Omental fat pad (tissue), 4 donors: ENCODE data around the gene DOCK9. TPM values are rescaled to one million over a fixed set of nuclear protein-coding genes. Genes with fewer than 3 reads are reported as not detected.

Experiments
- ATAC-seq: fragments of 150-250 bp; one replicate; pipeline ENCODE4 v1.9.1; 2016; ENCODE audit warnings: mild to moderate bottlenecking, moderate library complexity; ENCODE audit not compliant: low FRiP score
- DNase-seq: peaks from one replicate; pipeline ENCODE4 v3.0.0-alpha.2; 2019; ENCODE audit warnings: low spot score
- total RNA-seq, 4 donors: library from RNA; depleted of rRNA; stranded (reverse); fragments of >200 nt; gene quantifications; one replicate each; pipeline ENCODE4 v1.1.0, GENCODE V29; 2016
- TF ChIP-seq, protein P1 (sequence below), 3 donors: fragments of 450-650 bp; IDR thresholded peaks; one replicate each; pipeline ENCODE4 v1.5.1; 2016 to 2017; ENCODE audit warnings: antibody characterized with exemption in 3 of 3, mild to moderate bottlenecking in 3 of 3, moderate library complexity in 2 of 3

The DOCK9 gene
- total RNA-seq, 4 donors from 2014 or later = 94.4 to 364 (median 145) TPM

DNA sequence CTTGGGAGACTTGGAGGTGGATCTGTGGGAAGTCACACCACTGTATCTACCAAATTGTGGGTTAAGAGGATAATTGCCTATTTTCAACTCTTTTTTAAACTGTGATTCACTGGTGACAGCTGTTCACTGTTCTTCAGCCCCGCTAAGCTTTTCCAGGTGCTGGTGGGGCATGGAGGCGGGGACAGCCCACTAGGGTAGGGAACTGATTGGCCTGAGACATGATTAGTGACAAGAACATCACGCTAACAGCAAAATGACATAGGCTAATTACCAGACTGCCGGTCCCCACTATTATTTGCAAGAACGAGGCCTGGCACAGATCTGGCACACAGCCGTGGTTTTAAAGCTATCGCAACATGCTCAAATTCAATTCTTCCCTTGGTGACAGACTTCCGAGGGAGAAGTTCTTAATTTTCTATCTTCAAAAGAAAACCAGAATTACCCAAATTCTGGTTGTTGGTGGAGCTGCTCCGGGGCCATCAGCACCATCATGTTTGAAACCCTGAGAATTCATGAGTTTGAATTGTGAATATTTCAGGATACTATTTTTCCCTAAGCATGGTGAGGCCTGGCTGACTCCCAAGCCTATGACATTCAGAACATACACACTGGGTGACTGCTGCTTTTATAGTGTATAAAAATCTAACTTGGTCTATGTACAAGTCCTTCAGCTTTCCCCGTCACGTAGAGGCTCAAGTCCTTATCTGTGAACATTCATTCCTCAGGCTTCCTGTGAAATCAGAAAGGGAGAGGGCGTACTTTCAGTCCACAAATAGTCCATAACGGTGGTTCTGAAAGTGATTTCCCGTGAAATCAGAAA, 17.9 kb downstream of the DOCK9 start:
- ATAC-seq (no peak), DNase-seq (no peak)
- TF ChIP-seq, protein P1, sequence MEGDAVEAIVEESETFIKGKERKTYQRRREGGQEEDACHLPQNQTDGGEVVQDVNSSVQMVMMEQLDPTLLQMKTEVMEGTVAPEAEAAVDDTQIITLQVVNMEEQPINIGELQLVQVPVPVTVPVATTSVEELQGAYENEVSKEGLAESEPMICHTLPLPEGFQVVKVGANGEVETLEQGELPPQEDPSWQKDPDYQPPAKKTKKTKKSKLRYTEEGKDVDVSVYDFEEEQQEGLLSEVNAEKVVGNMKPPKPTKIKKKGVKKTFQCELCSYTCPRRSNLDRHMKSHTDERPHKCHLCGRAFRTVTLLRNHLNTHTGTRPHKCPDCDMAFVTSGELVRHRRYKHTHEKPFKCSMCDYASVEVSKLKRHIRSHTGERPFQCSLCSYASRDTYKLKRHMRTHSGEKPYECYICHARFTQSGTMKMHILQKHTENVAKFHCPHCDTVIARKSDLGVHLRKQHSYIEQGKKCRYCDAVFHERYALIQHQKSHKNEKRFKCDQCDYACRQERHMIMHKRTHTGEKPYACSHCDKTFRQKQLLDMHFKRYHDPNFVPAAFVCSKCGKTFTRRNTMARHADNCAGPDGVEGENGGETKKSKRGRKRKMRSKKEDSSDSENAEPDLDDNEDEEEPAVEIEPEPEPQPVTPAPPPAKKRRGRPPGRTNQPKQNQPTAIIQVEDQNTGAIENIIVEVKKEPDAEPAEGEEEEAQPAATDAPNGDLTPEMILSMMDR (IDR thresholded peaks at IDR 0.05) = no peak

DNA sequence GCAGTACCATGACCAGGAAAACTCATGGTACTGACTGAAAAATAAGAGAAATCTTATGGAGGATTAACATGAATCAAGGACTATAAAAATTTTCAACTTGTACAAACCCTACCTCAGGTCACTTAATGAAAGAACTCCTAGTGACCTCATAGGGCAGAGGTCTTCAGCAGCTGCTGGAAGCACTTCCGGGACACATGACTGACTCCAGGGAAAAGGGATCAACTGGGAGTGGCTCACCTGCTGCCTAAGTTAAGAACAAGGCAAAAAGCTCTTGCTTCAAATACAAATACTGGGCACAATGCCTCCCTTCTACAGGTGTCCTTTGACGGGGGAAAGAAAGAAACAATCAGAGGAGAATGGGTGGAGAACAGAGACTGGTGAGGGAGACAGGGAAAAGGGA, 18.6 kb downstream of the DOCK9 start:
- TF ChIP-seq, protein P1 (IDR thresholded peaks at IDR 0.05) = no peak
- ATAC-seq = no peak
- no peak for DNase-seq

DNA sequence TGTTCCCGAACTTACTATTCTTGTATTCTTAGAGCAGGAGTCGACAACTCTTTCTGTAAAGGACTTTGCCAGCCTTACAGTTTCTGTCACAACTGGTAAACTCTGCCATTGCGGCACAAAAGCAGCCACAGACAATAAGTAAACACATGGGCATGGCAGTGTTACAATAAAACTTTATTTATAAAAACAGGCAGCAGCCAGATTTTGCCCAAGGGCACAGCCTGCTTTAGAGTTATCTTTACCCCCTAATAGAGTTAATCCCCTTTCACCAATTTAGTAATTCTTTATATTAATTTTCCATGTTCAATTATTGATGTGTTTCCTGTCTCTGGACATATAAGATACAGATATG, 19.4 kb downstream of the DOCK9 start:
- DNase-seq (no peak), ATAC-seq (no peak)
- TF ChIP-seq, protein P1 (IDR thresholded peaks at IDR 0.05) = no peak

DNA sequence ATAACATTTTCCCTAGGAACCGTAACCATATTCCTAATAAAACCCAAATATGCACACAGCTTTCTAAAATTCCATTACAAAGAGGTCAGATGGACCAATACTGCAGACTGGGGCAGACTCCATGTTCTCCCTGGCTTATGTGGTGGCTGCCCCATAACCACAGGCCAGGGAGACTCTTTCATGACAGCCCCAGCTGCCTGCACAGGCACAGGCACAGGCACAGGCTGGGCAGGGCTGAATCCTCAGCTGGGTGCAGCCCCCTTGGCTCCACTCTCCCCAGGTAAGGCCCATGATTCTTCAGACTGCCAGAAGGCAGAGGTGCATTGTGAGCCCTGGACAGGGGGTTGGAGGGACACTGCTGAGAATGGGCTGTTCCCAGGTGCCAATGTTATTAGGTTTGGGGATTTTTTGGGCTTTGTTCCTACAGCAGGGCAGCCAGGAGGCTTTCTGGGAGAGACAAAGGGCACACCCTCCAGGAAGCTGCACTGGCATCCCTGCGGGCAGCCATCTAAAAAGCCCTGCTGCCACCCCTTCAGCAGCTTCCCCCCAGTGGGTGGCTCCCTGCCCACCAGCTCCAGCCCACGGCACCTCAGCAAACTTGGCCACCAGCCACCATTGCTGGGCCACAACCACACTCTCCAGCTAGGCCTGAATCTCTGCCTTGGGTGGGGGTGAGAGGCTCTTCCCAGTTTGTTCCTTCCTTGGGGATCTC, 20.0 kb downstream of the DOCK9 start:
- no peak for ATAC-seq
- TF ChIP-seq, protein P1 (IDR thresholded peaks at IDR 0.05) = no peak
- no peak for DNase-seq

DNA sequence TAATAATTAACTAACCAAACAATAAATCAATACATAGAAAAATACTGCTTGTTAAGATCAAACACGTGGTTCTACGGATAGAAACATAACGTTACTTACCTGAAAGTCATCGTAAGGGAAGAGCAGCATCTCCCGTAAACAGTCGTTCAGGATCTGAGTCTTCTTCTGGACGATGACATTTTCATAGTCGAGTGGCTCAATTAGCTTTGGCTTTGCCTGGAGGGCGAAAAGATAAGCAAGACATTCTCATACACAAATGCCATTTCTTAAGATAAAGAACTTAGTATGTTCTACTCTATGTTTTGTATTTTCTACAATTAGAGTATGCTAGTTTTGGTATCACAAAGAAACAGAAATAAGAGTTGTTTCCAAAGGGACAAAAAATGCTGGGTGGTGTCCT, 22.5 kb downstream of the DOCK9 start:
- ATAC-seq (no peak), DNase-seq (no peak)
- TF ChIP-seq, protein P1 (IDR thresholded peaks at IDR 0.05) = no peak

DNA sequence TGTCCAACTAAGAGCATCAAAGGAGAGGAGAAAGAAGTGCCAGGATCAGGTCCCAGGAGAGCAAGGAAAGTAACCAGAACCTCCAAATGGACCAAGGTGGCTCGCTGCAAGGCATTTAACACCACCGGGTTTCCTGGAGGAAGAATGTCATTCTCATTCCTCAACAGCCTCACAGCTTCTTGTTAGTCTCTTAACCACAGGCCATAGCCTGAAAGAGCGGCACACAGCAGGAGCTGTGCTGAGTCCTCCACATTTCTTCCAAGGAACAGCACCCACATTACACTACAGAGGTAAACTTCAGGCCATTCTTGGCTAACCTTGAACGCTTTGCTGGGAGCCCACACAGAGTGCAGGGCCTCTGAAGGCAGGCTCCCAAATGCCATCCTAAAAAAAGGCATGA, 23.6 kb downstream of the DOCK9 start:
- DNase-seq (no peak), ATAC-seq (no peak)
- TF ChIP-seq, protein P1 (IDR thresholded peaks at IDR 0.05) = no peak

DNA sequence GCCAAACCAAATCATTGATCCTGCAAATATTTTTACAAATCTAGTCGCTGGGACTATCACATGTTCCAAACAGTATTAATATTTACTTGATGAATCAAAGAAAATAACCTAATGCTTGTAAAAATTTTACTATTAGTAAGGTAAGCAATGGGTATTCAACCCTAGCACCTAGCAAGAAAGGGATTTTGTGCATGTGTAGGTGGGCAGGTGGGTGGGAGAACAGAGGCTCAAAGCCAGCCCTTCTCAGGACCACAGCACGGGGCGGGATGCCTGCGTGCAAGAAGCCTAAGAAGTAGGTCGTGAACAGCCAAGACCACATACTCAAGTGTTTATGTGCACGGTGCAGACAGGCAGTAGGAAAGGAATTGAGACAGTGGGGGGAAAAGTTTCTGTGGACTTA, 26.6 kb downstream of the DOCK9 start:
- no peak for DNase-seq
- TF ChIP-seq, protein P1 (IDR thresholded peaks at IDR 0.05) = no peak

More for the DNA sequence above, 26.6 kb downstream of the DOCK9 start:
- no peak for ATAC-seq
